ENCODE results near the gene CIB4.

The CIB4 gene

GRCh38 chr2:26537826-26538475 lies 103.2 kb downstream of the CIB4 start:
- DNase-seq (ENCODE audit: low spot score) = no peak
- TF ChIP-seq CTCF (IDR thresholded peaks at IDR 0.05; ENCODE audit: extremely low read depth, missing control alignments) = no peak

GRCh38 chr2:26537069-26537825 lies 103.9 kb downstream of the CIB4 start:
- TF ChIP-seq CTCF (IDR thresholded peaks at IDR 0.05; ENCODE audit: extremely low read depth, missing control alignments) = no peak
- no peak for DNase-seq (ENCODE audit: low spot score)

GRCh38 chr2:26536371-26537068 lies 104.6 kb downstream of the CIB4 start:
- TF ChIP-seq CTCF (IDR thresholded peaks at IDR 0.05; ENCODE audit: extremely low read depth, missing control alignments) = no peak
- no peak for DNase-seq (ENCODE audit: low spot score)

GRCh38 chr2:26535663-26536275 lies 105.4 kb downstream of the CIB4 start:
- TF ChIP-seq CTCF (IDR thresholded peaks at IDR 0.05; ENCODE audit: extremely low read depth, missing control alignments) = no peak

GRCh38 chr2:26534865-26535662 lies 106.1 kb downstream of the CIB4 start:
- no peak for TF ChIP-seq CTCF (IDR thresholded peaks at IDR 0.05; ENCODE audit: extremely low read depth, missing control alignments)
- DNase-seq (ENCODE audit: low spot score) = no peak

More at GRCh38 chr2:26535663-26536275, 105.4 kb downstream of the CIB4 start:
- no peak for DNase-seq (ENCODE audit: low spot score)

- no peak for TF ChIP-seq CTCF (IDR thresholded peaks at IDR 0.05; ENCODE audit: extremely low read depth, missing control alignments)
Measured at GRCh38 chr2:26534098-26534864, 106.9 kb downstream of the CIB4 start.

More at GRCh38 chr2:26534098-26534864, 106.9 kb downstream of the CIB4 start:
- no peak for DNase-seq (ENCODE audit: low spot score)

All from GM20000 (cell line).